ENCODE results near the gene MPV17L2. TPM values are rescaled to one million over a fixed set of nuclear protein-coding genes. Genes with fewer than 3 reads are reported as not detected.
A peak's percentile ranks its signal among the peaks of the same experiment; 100 is the strongest.

Gene MPV17L2
- polyA plus RNA-seq, 3 donors: 7.9 to 10.3 (median 8.2) TPM

- DNase-seq (ENCODE audit: extremely low read depth in 1 of 11, low read depth in 9 of 11, low spot score in 4 of 11): no peak
These were observed 19.9 kb upstream of the MPV17L2 start for GRCh38 chr19:18173054-18173571.

GRCh38 chr19:18173572-18174288, 19.3 kb upstream of the MPV17L2 start, which contains the start of gene IFI30:
Gene IFI30, plus strand, starts transcription at chr19:18173813. Its CDS starts 29 bp downstream, at chr19:18173842.
- DNase-seq (ENCODE audit: extremely low read depth in 1 of 11, low read depth in 9 of 11, low spot score in 4 of 11): peak in 1 of 11 donors; percentile 78

GRCh38 chr19:18174983-18175382, 18.0 kb upstream of the MPV17L2 start:
- DNase-seq (ENCODE audit: extremely low read depth in 1 of 11, low read depth in 9 of 11, low spot score in 4 of 11): no peak

- no peak for DNase-seq (ENCODE audit: extremely low read depth in 1 of 11, low read depth in 9 of 11, low spot score in 4 of 11)
These were observed 16.4 kb upstream of the MPV17L2 start for GRCh38 chr19:18176367-18177310.

- DNase-seq (ENCODE audit: extremely low read depth in 1 of 11, low read depth in 9 of 11, low spot score in 4 of 11): no peak
These were observed 13.1 kb upstream of the MPV17L2 start for GRCh38 chr19:18179957-18180356.

GRCh38 chr19:18183529-18183928, 9.5 kb upstream of the MPV17L2 start:
- DNase-seq (ENCODE audit: extremely low read depth in 1 of 11, low read depth in 9 of 11, low spot score in 4 of 11): no peak

- DNase-seq (ENCODE audit: extremely low read depth in 1 of 11, low read depth in 9 of 11, low spot score in 4 of 11): no peak
These were observed 7.5 kb upstream of the MPV17L2 start for GRCh38 chr19:18185538-18185937.

- DNase-seq (ENCODE audit: extremely low read depth in 1 of 11, low read depth in 9 of 11, low spot score in 4 of 11): no peak
These were observed 2.7 kb upstream of the MPV17L2 start for GRCh38 chr19:18190278-18190677.

GRCh38 chr19:18191640-18192062, 1.4 kb upstream of the MPV17L2 start:
- no peak for DNase-seq (ENCODE audit: extremely low read depth in 1 of 11, low read depth in 9 of 11, low spot score in 4 of 11)

- no peak for DNase-seq (ENCODE audit: extremely low read depth in 1 of 11, low read depth in 9 of 11, low spot score in 4 of 11)
These were observed 566 bp downstream of the MPV17L2 start for GRCh38 chr19:18193388-18194180.

- DNase-seq (ENCODE audit: extremely low read depth in 1 of 11, low read depth in 9 of 11, low spot score in 4 of 11): no peak
These were observed 1.1 kb downstream of the MPV17L2 start for GRCh38 chr19:18194181-18194530.

GRCh38 chr19:18194554-18195238, 1.7 kb downstream of the MPV17L2 start:
- no peak for DNase-seq (ENCODE audit: extremely low read depth in 1 of 11, low read depth in 9 of 11, low spot score in 4 of 11)

- no peak for DNase-seq (ENCODE audit: extremely low read depth in 1 of 11, low read depth in 9 of 11, low spot score in 4 of 11)
These were observed 3.5 kb downstream of the MPV17L2 start for GRCh38 chr19:18196511-18196845.

GRCh38 chr19:18197306-18197705, 4.3 kb downstream of the MPV17L2 start:
- DNase-seq (ENCODE audit: extremely low read depth in 1 of 11, low read depth in 9 of 11, low spot score in 4 of 11): no peak

GRCh38 chr19:18197941-18198340, 4.9 kb downstream of the MPV17L2 start:
- no peak for DNase-seq (ENCODE audit: extremely low read depth in 1 of 11, low read depth in 9 of 11, low spot score in 4 of 11)

GRCh38 chr19:18198374-18198773, 5.4 kb downstream of the MPV17L2 start:
- DNase-seq (ENCODE audit: extremely low read depth in 1 of 11, low read depth in 9 of 11, low spot score in 4 of 11): no peak

- DNase-seq (ENCODE audit: extremely low read depth in 1 of 11, low read depth in 9 of 11, low spot score in 4 of 11): no peak
These were observed 9.4 kb downstream of the MPV17L2 start for GRCh38 chr19:18202397-18202777.

GRCh38 chr19:18202778-18203407, 9.9 kb downstream of the MPV17L2 start:
- no peak for DNase-seq (ENCODE audit: extremely low read depth in 1 of 11, low read depth in 9 of 11, low spot score in 4 of 11)
